Transverse colon (tissue), 4 donors: ENCODE measurements around the gene SIK3. TPM values are rescaled to one million over a fixed set of nuclear protein-coding genes. Genes with fewer than 3 reads are reported as not detected.
A peak's percentile ranks its signal among the peaks of the same experiment; 100 is the strongest.

Source experiments
- DNase-seq: peaks from one replicate; pipeline ENCODE4 v3.0.0-alpha.2; 2019
- H3K27ac ChIP-seq, 4 donors: fragments of 200-600 bp; sonication (generic); 2 replicates each; pipeline ENCODE4 v1.5.1; 2016 to 2018; ENCODE audit warnings: inconsistent platforms in 4 of 4
- H3K27me3 ChIP-seq: fragments of 200-600 bp; sonication (generic); 2 replicates; pipeline ENCODE4 v1.5.1; 2017; ENCODE audit warnings: inconsistent platforms
- H3K36me3 ChIP-seq, 4 donors: fragments of 200-600 bp; sonication (generic); 2 replicates each; pipeline ENCODE4 v1.5.1; 2017 to 2019; ENCODE audit warnings: inconsistent platforms in 4 of 4
- H3K4me1 ChIP-seq, 4 donors: fragments of 200-600 bp; sonication (generic); 2 replicates each; pipeline ENCODE4 v1.5.1; 2017 to 2020; ENCODE audit warnings: inconsistent platforms in 4 of 4
- H3K4me3 ChIP-seq, 4 donors: fragments of 200-600 bp; sonication (generic); 1 replicate in 1 of 4; 2 replicates in 3 of 4; pipeline versions ENCODE4 v1.5.1 to v1.6.1; 2017 to 2019; ENCODE audit warnings: inconsistent platforms in 4 of 4
- H3K9me3 ChIP-seq, 2 donors: fragments of 200-600 bp; sonication (generic); 2 replicates each; pipeline ENCODE4 v1.5.1; 2017 to 2019; ENCODE audit warnings: inconsistent platforms in 2 of 2
- EP300 ChIP-seq: sonication (generic); formaldehyde crosslinking; IDR thresholded peaks from one replicate; pipeline ENCODE4 v1.6.1; 2017; ENCODE audit warnings: antibody characterized with exemption, low read depth
- POLR2A ChIP-seq: fragments of 450-650 bp; IDR thresholded peaks from one replicate; pipeline ENCODE4 v1.6.1; 2016; ENCODE audit warnings: antibody characterized with exemption, mild to moderate bottlenecking, moderate library complexity
- POLR2AphosphoS5 ChIP-seq, 3 donors: sonication (generic); formaldehyde crosslinking; IDR thresholded peaks; one replicate each; pipeline ENCODE4 v1.6.1; 2016; ENCODE audit warnings: antibody characterized with exemption in 3 of 3
- WGBS, 2 donors: methylation state at CpG; one replicate each; pipeline ENCODE4 v1.1.5; 2018; ENCODE audit warnings: low coverage in 1 of 2; 5-methylcytosine and 5-hydroxymethylcytosine counted together
- in situ Hi-C, 4 donors: fragments of 200-750 bp; cut with MboI; loops; one replicate each; pipeline versions ENCODE4 v1.15.0 to v1.15.1; 2017; ENCODE audit warnings: low sequenced_read_pairs in 3 of 4, low pct_ligation_motif_present in 1 of 4, low pct_unique_long_range_greater_than_20kb in 1 of 4
- intact Hi-C: fragments of 100-400 bp; cut with DNase I; formaldehyde crosslinking; loops from one replicate; pipeline ENCODE4 v1.15.1; 2023; ENCODE audit warnings: low total_unique reads
- total RNA-seq, 4 donors: library from RNA; depleted of rRNA; stranded (reverse); fragments of >200 nt; gene quantifications; one replicate each; pipeline ENCODE4 v1.1.0, GENCODE V29; 2016
- TF ChIP-seq, protein P1 (sequence below), 5 experiments: fragments of 200-600 bp in 3 of 5; fragments of 450-650 bp in 2 of 5; sonication (generic) in 3 of 5; IDR thresholded peaks; 1 replicate in 2 of 5; 2 replicates in 3 of 5; pipeline ENCODE4 v1.5.1; 2016 to 2017; ENCODE audit warnings: antibody characterized with exemption in 5 of 5, inconsistent platforms in 3 of 5, mild to moderate bottlenecking in 2 of 5, moderate library complexity in 1 of 5

The SIK3 gene
- total RNA-seq: 10 to 100 TPM; 35.6 to 68.6 (median 38.9) TPM

DNA sequence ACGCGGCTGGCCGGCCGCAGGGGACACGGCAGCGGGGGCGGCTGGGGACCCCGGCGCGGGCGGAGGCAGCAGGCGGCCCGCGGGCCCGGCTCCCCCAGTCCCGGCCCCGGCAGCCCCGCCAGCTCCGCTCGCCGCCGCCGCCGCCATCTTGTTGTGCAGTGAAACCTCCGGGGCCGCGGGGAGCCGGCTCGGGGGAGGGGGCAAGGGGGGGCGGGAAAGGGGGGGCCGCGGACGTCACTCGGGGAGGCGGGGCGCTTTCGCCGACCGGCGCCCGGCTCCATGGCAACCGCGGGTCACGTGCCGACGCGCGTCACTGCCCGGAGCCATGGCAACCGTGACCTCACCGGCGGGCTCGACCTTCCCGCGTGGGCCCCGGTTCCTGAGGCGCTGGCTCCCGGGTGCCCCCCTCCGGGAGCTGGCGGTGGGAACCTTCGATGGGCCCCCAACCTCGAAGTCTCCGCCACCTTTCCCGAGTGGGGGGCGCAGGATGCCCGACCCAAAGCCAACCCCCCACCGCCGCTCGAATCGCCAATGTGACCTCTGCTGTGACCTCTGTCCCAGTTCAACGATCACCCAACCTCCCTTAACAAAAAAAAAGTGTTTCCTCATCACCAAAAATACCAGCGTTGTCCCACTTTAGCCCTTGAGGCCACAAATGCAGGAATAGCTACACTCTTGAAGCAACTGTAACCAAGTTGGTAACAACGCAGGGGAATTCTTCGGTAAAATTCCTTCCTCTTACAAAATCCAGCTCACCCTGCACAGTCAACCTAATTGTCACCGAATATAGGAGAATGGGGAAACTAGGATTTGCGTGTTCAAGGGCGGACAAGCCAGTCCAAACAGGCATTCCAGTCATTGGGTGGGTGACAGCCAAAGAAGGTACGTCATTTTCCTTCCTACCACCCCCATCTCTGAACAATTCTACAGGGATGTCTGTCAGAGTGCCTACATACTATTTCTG lies at the start of gene SIK3:
TSS of gene SIK3 (minus strand) at position 160 of the 964 bp plus-strand sequence. CDS start at position 147, 13 bp downstream.
- H3K27me3 ChIP-seq: no peaks in the 10 kb centered on the region
- H3K36me3 ChIP-seq: no peaks in the 10 kb centered on the region
- peak within 1 kb of the TSS; percentile 48 to 99 (median 82) for H3K4me3 ChIP-seq
- TF ChIP-seq EP300: peak; percentile 10
- TF ChIP-seq POLR2A: peak; percentile 66
- TF ChIP-seq, protein P1, sequence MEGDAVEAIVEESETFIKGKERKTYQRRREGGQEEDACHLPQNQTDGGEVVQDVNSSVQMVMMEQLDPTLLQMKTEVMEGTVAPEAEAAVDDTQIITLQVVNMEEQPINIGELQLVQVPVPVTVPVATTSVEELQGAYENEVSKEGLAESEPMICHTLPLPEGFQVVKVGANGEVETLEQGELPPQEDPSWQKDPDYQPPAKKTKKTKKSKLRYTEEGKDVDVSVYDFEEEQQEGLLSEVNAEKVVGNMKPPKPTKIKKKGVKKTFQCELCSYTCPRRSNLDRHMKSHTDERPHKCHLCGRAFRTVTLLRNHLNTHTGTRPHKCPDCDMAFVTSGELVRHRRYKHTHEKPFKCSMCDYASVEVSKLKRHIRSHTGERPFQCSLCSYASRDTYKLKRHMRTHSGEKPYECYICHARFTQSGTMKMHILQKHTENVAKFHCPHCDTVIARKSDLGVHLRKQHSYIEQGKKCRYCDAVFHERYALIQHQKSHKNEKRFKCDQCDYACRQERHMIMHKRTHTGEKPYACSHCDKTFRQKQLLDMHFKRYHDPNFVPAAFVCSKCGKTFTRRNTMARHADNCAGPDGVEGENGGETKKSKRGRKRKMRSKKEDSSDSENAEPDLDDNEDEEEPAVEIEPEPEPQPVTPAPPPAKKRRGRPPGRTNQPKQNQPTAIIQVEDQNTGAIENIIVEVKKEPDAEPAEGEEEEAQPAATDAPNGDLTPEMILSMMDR (IDR thresholded peaks at IDR 0.05): peak in 3 of 5 experiments; percentile 14 to 35 (median 25)
- peak; percentile 79 to 84 (median 82) for TF ChIP-seq POLR2AphosphoS5 (IDR thresholded peaks at IDR 0.05)
- H3K9me3 ChIP-seq: no peaks in the 10 kb centered on the region
- in situ Hi-C loops: loop anchor here in 1 of 4 donors (25.0 kb wide), 1 partner anchor 111 kb away; no protein-coding TSS in a partner anchor
- WGBS, 2 donors: 2 to 20% methylated on average over 2 to 52 of the region's 78 CpGs
- intact Hi-C loops: no loop called here
- peaks cover 19 to 42% (median 33%) of the 10 kb centered on the region in 4 donors for H3K4me1 ChIP-seq
- peak within 1 kb of the TSS; percentile 90 to 98 (median 96) for H3K27ac ChIP-seq
- DNase-seq: peak; percentile 96

DNA sequence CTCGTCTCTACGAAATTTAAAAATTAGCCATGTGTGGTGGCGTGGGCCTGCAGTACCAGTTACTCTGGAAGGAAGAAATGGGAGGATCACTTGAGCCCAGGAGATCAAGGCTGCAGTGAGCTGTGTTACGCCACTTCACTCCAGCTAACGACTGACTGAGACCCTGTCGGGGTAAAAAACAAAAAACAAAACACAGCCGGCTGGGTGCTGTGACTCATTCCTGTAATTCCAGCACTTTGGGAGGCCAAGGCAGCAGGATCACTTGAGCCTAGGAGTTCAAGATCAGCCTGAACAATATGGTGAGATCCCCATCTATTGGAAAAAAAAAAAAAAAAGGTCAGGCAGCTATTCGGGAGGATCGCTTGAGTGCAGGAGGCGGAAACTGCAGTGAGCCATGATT lies 48.3 kb upstream of the SIK3 start:
- in situ Hi-C loops: no loop called here
- intact Hi-C loops: no loop called here
- Histone ChIP-seq H3K4me3 (peak overlapping the region in 1 of 4 donors; percentile 96), H3K36me3 (peaks cover 0 to 11% (median 0%) of the 10 kb centered on the region in 4 donors), H3K4me1 (peaks cover 21 to 61% (median 34%) of the 10 kb centered on the region in 4 donors), H3K27me3 (no peaks in the 10 kb centered on the region), H3K27ac (peak overlapping the region; percentile 93 to 98 (median 96)), H3K9me3 (no peaks in the 10 kb centered on the region)
- TF ChIP-seq POLR2AphosphoS5 (IDR thresholded peaks at IDR 0.05) (no peak), POLR2A (no peak), EP300 (no peak)
- TF ChIP-seq, protein P1 (IDR thresholded peaks at IDR 0.05): no peak
- WGBS, 2 donors: 75 to 100% methylated on average over 2 to 10 of the region's 10 CpGs
- no peak for DNase-seq

DNA sequence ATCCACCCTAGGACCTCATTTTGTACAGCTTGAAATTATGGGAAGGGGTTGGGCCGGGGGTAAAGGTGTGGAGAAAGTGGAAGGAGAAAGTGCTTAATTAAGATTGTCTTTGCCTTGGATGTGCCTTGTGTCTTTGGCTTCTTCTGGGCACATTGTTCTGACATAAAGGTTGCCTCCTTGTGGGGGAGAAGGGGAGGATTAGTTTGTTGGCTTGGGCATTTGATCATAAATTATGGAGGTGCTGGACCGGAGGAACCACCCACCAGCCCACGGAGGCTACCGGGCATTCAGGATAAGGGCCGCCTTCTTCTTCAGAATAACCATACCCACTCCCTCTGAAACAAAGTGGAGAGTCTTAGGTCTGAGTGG lies 47.1 kb upstream of the SIK3 start:
- TF ChIP-seq EP300: no peak
- no peak for TF ChIP-seq POLR2A
- TF ChIP-seq POLR2AphosphoS5 (IDR thresholded peaks at IDR 0.05): peak in 1 of 3 donors; percentile 3
- TF ChIP-seq, protein P1 (IDR thresholded peaks at IDR 0.05): peak in 1 of 5 experiments; percentile 31
- H3K27ac ChIP-seq: peak overlapping the region; percentile 93 to 98 (median 96)
- peaks cover 0 to 11% (median 0%) of the 10 kb centered on the region in 4 donors for H3K36me3 ChIP-seq
- intact Hi-C loops: no loop called here
- peaks cover 21 to 59% (median 31%) of the 10 kb centered on the region in 4 donors for H3K4me1 ChIP-seq
- in situ Hi-C loops: no loop called here
- WGBS, 2 donors: 3 to 17% methylated on average over 2 to 5 of the region's 5 CpGs
- DNase-seq: peak; percentile 18
- peak overlapping the region; percentile 66 to 96 (median 74) for H3K4me3 ChIP-seq
- H3K27me3 ChIP-seq: no peaks in the 10 kb centered on the region
- H3K9me3 ChIP-seq: no peaks in the 10 kb centered on the region
